ENCODE data around the gene IL1R2.

DNA sequence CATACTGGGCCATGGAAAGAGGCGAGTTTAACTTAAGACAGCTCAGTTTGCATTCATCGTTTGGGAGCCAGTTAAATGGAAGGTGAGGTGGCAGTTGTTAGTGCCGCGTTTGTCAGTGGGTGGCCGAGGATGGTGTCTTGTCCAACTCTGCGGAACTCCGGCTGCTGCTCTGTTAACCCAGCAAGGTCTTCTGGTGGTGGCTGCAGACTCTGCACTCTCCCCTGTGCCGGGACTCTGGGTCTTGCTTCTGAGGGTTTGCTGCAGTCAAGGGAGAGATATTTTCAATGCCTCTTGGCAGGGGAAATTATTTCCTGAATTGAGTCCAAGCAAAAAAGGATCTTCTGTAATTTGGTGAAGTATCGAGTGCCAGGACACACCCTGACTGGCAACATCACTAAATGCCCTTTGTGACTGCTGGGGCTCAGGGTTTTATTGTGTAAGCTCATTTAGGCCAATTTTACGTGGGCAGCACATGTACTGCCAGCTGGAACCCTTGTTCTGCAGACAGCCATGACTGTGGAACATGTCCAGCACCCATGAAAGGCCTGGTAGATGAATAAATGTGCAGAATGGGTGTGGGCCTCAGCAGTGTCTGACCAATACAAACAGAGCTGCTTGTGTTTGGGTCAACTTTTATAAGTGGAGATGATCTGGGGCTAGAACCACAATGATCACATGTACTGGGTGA lies 58.1 kb downstream of the IL1R2 start:
- TF ChIP-seq, protein P1, sequence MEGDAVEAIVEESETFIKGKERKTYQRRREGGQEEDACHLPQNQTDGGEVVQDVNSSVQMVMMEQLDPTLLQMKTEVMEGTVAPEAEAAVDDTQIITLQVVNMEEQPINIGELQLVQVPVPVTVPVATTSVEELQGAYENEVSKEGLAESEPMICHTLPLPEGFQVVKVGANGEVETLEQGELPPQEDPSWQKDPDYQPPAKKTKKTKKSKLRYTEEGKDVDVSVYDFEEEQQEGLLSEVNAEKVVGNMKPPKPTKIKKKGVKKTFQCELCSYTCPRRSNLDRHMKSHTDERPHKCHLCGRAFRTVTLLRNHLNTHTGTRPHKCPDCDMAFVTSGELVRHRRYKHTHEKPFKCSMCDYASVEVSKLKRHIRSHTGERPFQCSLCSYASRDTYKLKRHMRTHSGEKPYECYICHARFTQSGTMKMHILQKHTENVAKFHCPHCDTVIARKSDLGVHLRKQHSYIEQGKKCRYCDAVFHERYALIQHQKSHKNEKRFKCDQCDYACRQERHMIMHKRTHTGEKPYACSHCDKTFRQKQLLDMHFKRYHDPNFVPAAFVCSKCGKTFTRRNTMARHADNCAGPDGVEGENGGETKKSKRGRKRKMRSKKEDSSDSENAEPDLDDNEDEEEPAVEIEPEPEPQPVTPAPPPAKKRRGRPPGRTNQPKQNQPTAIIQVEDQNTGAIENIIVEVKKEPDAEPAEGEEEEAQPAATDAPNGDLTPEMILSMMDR (conservative IDR thresholded peaks at IDR 0.05 in 1 of 2, IDR thresholded peaks at IDR 0.05 in 1 of 2; ENCODE audit: low read depth in 1 of 2, low read length in 2 of 2): no peak
- no peak for TF ChIP-seq EZH2 (IDR thresholded peaks at IDR 0.05; ENCODE audit: low read length, missing control alignments)
